Right lobe of liver (tissue), 6 donors: ENCODE data around the gene MT1H. TPM values are rescaled to one million over a fixed set of nuclear protein-coding genes. Genes with fewer than 3 reads are reported as not detected.

Source experiments
- ATAC-seq, 4 donors: fragments of 200-7000 bp; cut with Tn5 transposase; one replicate each; pipeline ENCODE4 v1.9.1; 2020; ENCODE audit warnings: mild to moderate bottlenecking in 4 of 4, moderate library complexity in 4 of 4
- DNase-seq, 3 donors: peaks; one replicate each; pipeline ENCODE4 v3.0.0-alpha.2; 2020
- H3K27ac ChIP-seq, 3 donors: fragments of 200-600 bp; one replicate each; pipeline ENCODE4 v1.8.0; 2022
- H3K27me3 ChIP-seq, 2 donors: fragments of 200-600 bp; one replicate each; pipeline ENCODE4 v1.8.0; 2022
- H3K36me3 ChIP-seq, 4 donors: fragments of 200-600 bp; sonication (generic) in 1 of 4; one replicate each; pipeline versions ENCODE4 v1.5.1 to v1.8.0; 2017 to 2022; ENCODE audit warnings: control low read depth in 1 of 4
- H3K4me1 ChIP-seq, 4 donors: fragments of 200-600 bp; sonication (generic) in 1 of 4; one replicate each; pipeline versions ENCODE4 v1.5.1 to v1.8.0; 2017 to 2022; ENCODE audit warnings: control low read depth in 1 of 4
- H3K4me3 ChIP-seq, 3 donors: fragments of 200-600 bp; one replicate each; pipeline ENCODE4 v1.8.0; 2022
- H3K9me3 ChIP-seq, 4 donors: fragments of 200-600 bp; sonication (generic) in 1 of 4; one replicate each; pipeline versions ENCODE4 v1.5.1 to v1.8.0; 2017 to 2022; ENCODE audit warnings: control low read depth in 1 of 4
- POLR2A ChIP-seq: fragments of 450-650 bp; IDR thresholded peaks from one replicate; pipeline ENCODE4 v1.6.1; 2017; ENCODE audit warnings: antibody characterized with exemption, mild to moderate bottlenecking
- WGBS: methylation state at CpG from one replicate; pipeline ENCODE4 v1.1.6; 2018; ENCODE audit warnings: low coverage, low lambda C conversion rate; ENCODE audit not compliant: insufficient coverage; ENCODE audit errors: missing lambda C conversion rate; 5-methylcytosine and 5-hydroxymethylcytosine counted together
- intact Hi-C, 2 donors: fragments of 100-400 bp; cut with DNase I; formaldehyde crosslinking; loops; one replicate each; pipeline versions ENCODE4 v1.11.2 to v1.14.1; 2022
- total RNA-seq, 6 experiments: library from RNA; depleted of rRNA in 2 of 6; stranded (reverse); fragments of >200 nt in 2 of 6; fragmentation: NEBNext Ultra II Directional in 3 of 6; extraction: Animal tissue kit (Norgen Biotek cat#: 25700) in 3 of 6; gene quantifications; one replicate each; pipeline versions ENCODE4 v1.1.0 to v1.2.4, GENCODE V29; 2016 to 2023
- TF ChIP-seq, protein P1 (sequence below), 4 donors: fragments of 200-600 bp in 3 of 4; fragments of 450-650 bp in 1 of 4; IDR thresholded peaks; one replicate each; pipeline versions ENCODE4 v1.5.1 to v1.8.0; 2016 to 2022; ENCODE audit warnings: antibody characterized with exemption in 4 of 4, mild to moderate bottlenecking in 2 of 4
- donor health status: DM: no; HTN: yes; CAD: no.
- donor health status: DM: no; HTN: no; CAD: no.
- donor health status: DM: no; HTN: no; CAD: no.
- donor health status: DM: no; HTN: yes; CAD: no.
- donor health status: DM: no; HTN: yes; CAD: no.

The MT1H gene
- total RNA-seq, 6 experiments from 2014 or later, result 0.74 to 1,258 (median 358) TPM; not detected in 1

DNA sequence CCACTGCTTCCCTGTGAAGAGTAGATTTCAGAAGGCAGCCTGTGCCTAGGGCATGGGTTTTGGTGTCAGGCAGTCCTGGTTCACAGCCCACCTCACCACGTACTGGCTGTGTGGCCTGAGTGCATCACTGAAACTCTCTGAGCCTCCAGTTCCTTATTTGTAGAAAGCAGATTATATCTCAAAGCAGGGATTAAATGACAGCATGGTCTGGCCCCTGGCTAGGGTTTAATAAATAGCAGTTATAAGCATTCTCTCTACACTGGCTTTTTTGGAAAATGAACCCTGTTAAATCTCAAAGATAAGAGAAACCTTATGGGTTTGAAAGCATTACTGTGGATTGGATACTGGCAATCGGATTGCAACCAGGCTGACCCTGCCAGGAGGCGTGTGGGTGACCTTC, 40.1 kb upstream of the MT1H start:
- no peak for TF ChIP-seq POLR2A
- TF ChIP-seq, protein P1, sequence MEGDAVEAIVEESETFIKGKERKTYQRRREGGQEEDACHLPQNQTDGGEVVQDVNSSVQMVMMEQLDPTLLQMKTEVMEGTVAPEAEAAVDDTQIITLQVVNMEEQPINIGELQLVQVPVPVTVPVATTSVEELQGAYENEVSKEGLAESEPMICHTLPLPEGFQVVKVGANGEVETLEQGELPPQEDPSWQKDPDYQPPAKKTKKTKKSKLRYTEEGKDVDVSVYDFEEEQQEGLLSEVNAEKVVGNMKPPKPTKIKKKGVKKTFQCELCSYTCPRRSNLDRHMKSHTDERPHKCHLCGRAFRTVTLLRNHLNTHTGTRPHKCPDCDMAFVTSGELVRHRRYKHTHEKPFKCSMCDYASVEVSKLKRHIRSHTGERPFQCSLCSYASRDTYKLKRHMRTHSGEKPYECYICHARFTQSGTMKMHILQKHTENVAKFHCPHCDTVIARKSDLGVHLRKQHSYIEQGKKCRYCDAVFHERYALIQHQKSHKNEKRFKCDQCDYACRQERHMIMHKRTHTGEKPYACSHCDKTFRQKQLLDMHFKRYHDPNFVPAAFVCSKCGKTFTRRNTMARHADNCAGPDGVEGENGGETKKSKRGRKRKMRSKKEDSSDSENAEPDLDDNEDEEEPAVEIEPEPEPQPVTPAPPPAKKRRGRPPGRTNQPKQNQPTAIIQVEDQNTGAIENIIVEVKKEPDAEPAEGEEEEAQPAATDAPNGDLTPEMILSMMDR (IDR thresholded peaks at IDR 0.05), result no peak
- intact Hi-C loops, result no loop called here
- DNase-seq, result no peak
- H3K4me1 ChIP-seq, result peaks cover 0 to 15% (median 0%) of the 10 kb centered on the region in 4 donors
- 75% methylated on average over 2 of the region's 3 CpGs for WGBS
- no peaks in the 10 kb centered on the region for H3K9me3 ChIP-seq
- no peaks in the 10 kb centered on the region for H3K27me3 ChIP-seq
- H3K4me3 ChIP-seq, result no peak overlapping the region
- H3K27ac ChIP-seq, result peak overlapping the region in 1 of 3 donors; percentile 6
- no peak for ATAC-seq
- H3K36me3 ChIP-seq, result no peaks in the 10 kb centered on the region

- no peaks in the 10 kb centered on the region for H3K9me3 ChIP-seq
- ATAC-seq, result no peak
- H3K4me3 ChIP-seq, result no peak overlapping the region
- 67% methylated on average over 3 of the region's 3 CpGs for WGBS
- no peaks in the 10 kb centered on the region for H3K36me3 ChIP-seq
- H3K27ac ChIP-seq, result no peak overlapping the region
- H3K27me3 ChIP-seq, result no peaks in the 10 kb centered on the region
- peaks cover 0 to 11% (median 0%) of the 10 kb centered on the region in 4 donors for H3K4me1 ChIP-seq
- intact Hi-C loops, result no loop called here
- no peak for DNase-seq
- TF ChIP-seq, protein P1 (IDR thresholded peaks at IDR 0.05), result no peak
- no peak for TF ChIP-seq POLR2A
These were observed 39.5 kb upstream of the MT1H start for GRCh38 chr16:56630134-56630533.

DNA sequence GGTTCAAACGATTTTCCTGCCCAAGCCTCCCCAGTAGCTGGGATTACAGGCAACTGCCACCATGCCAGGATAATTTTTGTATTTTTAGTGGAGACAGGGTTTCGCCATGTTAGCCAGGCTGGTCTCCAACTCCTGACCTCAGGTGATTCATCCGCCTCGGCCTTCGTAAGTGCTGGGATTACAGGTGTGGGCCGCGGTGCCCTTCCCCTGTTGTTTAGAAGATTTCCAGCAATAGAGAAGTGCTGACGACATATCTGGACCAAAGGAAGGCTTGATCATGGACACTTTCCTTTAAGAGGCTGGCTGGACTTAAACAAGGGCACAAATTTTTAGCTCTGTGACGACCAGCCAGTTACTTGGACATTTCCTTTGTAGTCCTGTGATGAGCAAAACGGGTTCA, 38.4 kb upstream of the MT1H start:
- DNase-seq, result peak in 1 of 3 donors; percentile 27
- Histone ChIP-seq H3K4me3 (no peak overlapping the region), H3K9me3 (no peaks in the 10 kb centered on the region), H3K27ac (peak overlapping the region in 2 of 3 donors; percentile 68 to 83), H3K4me1 (peaks cover 0 to 11% (median 0%) of the 10 kb centered on the region in 4 donors), H3K27me3 (no peaks in the 10 kb centered on the region), H3K36me3 (no peaks in the 10 kb centered on the region)
- intact Hi-C loops, result no loop called here
- no peak for TF ChIP-seq POLR2A
- TF ChIP-seq, protein P1 (IDR thresholded peaks at IDR 0.05), result no peak
- no peak for ATAC-seq
- WGBS, result 84% methylated on average over 10 of the region's 10 CpGs

DNA sequence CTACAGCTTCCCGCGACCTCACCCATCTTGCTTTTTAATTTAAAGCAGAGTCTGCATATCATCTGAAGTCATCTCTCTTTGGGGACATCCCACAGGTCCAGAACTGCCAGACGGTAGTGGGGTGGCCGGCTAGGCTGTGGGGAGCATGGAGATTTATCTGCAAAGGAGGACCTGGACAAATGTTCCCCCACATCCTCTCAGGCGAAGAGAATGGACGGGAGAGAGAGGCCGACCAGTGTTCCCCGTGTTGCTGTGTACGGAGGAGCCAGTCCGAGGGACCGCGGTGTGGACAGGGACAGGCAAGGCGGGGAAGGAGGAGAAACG, 37.8 kb upstream of the MT1H start:
- no peaks in the 10 kb centered on the region for H3K27me3 ChIP-seq
- no peak for DNase-seq
- no peak for TF ChIP-seq POLR2A
- TF ChIP-seq, protein P1 (IDR thresholded peaks at IDR 0.05), result no peak
- intact Hi-C loops, result no loop called here
- peak overlapping the region; percentile 63 to 83 (median 68) for H3K27ac ChIP-seq
- peak overlapping the region; percentile 49 to 65 (median 60) for H3K4me3 ChIP-seq
- 24% methylated on average over 14 of the region's 14 CpGs for WGBS
- no peaks in the 10 kb centered on the region for H3K36me3 ChIP-seq
- no peak for ATAC-seq
- H3K4me1 ChIP-seq, result peaks cover 0 to 11% (median 0%) of the 10 kb centered on the region in 4 donors
- no peaks in the 10 kb centered on the region for H3K9me3 ChIP-seq
